HG02938 (cell line): ENCODE results near the gene KRTAP10-5.
"Not testable (repeated sequence)": the region's sequence is repeated elsewhere in the genome, so short reads cannot be mapped to it uniquely, and the experiment has no call there.

Source experiments
- ATAC-seq: cut with Tn5 transposase; IDR thresholded peaks from one replicate; pipeline ENCODE4 v1.9.1; 2021; ENCODE audit warnings: mild to moderate bottlenecking, moderate library complexity; ENCODE audit not compliant: unreplicated experiment

Gene KRTAP10-5, protein sequence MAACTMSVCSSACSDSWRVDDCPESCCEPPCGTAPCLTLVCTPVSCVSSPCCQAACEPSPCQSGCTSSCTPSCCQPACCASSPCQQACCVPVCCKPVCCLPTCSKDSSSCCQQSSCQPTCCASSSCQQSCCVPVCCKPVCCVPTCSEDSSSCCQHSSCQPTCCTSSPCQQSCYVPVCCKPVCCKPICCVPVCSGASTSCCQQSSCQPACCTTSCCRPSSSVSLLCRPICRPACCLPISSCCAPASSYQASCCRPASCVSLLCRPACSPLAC

DNA sequence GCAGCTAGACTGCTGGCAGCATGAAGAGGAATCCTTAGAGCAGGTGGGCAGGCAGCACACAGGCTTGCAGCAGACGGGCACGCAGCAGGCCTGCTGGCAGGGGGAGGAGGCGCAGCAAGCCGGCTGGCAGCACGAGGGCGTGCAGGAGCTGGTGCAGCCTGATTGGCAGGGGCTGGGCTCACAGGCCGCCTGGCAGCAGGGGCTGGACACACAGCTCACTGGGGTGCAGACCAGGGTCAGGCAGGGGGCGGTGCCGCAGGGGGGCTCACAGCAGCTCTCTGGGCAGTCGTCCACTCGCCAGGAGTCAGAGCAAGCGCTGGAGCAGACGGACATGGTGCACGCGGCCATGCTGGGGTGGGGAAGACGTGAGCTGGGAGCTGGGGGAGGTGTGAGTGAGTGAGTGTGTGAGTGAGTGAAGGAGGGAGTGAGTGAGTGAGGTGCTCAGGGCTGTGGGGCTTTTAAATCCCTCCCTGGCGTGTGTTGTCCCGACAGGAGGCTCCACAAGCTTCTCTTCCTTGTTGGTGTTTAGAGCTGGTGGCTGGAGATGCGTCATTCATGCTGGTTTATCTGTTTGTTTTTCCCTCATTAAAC is at the start of gene KRTAP10-5:
Gene KRTAP10-5 (minus strand): TSS at position 374 of the 591 bp plus-strand sequence. CDS start 26 bp downstream, at position 348.
- not testable (repeated sequence) for ATAC-seq

DNA sequence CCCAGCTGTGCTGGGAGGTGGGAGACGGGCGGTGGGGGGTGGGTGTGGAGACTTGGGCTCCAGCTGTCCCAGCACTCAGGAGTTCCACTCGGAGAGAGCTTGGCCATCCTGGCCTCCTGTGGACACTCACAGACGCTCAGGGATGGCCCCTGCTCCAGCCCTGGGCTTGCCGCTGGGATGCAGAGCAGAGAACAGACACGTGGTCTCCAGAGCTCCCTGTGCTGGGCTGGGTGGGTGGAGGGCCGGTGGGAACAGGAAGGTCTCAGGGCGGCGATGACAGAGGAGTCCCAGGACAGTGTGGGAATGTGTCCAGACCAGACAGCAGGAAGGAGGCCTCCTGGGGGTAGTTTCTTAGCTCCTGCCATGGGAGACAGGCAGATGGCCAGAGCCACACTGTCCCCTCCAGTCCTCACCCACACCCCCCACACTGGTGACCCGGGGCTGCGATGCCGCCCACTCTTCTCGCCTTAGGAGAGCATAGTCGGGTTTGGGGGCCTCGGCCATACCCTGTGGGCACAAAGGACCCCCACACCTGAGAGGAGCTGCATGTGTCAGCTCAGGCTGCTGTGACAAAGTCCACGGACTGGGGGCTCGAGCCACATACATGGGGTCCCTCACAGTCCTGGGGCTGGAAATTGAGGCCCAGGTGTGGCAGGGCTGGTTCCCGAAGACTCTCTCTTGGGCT is 48.4 kb upstream of the KRTAP10-5 start:
- ATAC-seq, result no peak

DNA sequence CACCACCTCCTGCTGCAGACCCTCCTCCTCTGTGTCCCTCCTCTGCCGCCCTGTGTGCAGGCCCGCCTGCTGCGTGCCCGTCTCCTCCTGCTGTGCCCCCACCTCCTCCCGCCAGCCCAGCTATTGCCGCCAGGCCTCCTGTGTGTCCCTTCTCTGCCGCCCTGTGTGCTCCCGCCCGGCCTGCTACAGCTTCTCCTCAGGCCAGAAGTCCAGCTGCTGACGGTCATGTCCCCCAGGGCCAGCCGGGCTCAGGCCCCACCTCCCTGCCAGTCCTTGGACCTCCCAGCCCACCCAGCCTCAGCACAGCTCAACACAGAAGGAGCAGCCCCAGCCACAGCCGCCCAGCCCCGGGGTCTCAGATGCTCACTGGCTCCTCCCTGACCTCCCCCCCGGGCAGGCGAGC is 47.4 kb upstream of the KRTAP10-5 start:
- not testable (repeated sequence) for ATAC-seq

DNA sequence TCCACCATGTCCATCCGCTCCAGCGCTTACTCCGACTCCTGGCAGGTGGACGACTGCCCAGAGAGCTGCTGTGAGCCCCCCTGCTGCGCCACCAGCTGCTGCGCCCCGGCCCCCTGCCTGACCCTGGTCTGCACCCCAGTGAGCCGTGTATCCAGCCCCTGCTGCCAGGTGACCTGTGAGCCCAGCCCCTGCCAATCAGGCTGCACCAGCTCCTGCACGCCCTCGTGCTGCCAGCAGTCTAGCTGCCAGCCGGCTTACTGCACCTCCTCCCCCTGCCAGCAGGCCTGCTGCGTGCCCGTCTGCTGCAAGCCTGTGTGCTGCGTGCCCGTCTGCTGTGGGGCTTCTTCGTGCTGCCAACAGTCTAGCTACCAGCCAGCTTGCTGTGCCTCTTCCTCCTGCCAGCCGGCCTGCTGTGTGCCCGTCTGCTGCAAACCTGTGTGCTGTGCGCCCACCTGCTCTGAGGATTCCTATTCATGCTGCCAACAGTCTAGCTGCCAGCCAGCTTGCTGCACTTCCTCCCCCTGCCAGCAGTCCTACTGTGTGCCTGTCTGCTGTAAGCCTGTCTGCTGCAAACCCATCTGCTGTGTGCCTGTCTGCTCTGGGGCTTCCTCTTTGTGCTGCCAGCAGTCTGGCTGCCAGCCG is 46.9 kb upstream of the KRTAP10-5 start:
- ATAC-seq, result not testable (repeated sequence)

DNA sequence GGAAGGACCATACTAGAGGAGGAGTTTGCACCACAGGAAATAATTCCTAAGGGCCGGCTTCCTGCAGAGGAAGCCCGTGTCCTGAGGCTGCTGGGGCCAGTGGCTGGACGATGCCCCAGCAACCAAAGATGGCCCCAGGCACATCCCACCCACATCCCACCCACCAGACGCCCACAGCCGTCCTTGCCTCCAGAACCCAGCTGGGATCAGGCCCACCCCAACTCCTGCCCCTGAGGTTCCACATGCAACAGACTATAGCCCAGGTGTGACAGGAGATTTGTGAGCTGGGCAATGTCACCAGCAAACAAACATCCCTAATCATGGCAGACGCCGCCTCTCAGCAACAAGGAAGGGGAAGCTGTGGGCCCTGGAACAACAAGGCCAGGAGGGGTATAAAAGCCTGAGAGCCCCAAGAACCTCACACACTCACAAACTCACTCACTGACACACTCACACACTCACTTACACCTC is 46.3 kb upstream of the KRTAP10-5 start, which contains the start of gene KRTAP10-9:
Gene KRTAP10-9 (plus strand): TSS at position 421 of the 471 bp plus-strand sequence. CDS start 79 bp downstream, outside the sequence.
- no peak for ATAC-seq

DNA sequence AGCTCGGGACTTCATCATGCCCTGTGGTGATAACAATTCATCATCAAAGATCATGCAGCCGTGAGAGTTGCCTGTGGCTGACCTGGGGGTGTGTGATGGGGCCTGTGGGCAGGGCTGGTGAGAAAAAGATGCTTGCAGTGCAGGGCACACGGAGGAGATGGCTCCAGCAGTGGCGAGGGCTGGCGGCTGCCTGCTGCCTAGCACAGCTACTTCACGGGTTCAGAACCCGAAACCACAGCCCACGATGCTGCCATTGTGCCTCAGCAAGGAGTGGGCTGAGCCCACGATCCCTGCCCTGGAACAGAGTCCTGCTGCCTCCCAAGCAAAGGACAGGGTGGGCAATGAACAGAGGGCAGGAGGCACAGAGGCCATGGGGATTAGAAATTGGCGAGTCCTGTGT is 45.9 kb upstream of the KRTAP10-5 start:
- ATAC-seq, result no peak

DNA sequence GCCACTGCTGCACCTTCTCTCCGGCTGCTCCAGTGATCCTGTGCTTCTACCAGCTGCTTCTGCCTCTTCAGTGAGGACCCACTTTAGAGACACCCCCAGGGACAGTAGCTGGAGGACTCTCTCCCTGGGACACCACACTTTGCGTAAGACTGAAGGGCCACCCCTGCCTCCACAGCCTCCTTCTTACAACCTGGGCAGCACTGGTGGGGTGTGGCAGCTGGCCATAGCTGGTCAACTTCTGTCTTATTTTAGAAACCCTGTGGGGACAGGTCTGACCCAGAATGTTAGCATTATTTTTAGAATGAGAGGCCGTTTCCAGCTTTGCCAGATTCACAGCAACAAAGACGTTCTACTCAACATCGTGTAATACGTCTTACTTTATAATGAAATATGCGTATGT is 45.4 kb upstream of the KRTAP10-5 start:
- no peak for ATAC-seq

DNA sequence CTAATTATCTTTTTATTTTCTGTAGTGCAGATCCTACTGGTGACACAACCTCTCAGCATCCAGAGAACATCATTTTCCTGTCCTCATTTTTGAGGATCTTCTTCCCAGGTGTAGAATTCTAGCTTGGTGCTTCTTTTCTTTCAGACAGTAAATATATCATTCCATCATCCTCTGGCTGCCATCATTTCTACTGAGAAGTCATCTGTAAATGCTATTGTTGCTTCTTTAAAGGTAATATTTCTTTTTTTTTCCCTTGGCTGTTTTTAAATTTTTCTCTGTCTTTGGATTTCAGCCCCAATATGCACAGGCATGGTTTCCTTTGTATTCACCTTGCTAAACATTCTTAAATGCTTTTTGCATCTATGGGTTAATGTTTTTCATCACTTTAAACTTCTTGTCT is 43.2 kb upstream of the KRTAP10-5 start:
- no peak for ATAC-seq

DNA sequence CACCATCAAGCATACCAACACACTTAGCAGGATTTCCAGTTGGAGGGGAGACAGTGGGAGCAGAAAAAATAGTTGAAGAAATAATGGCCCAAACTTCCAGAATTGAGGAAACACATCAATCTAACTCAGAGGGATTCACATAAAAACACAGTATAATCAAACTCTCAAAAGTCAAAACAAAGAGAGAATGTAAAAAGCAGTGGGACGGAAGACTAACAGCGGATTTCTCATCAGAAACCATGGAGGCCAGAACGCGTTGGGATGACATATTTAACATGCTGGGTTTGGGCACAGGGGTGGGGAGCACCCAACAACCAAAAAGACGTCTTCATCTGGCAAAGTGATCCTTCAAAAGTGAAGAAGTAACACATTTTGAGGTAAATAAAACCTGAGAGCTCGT is 39.5 kb upstream of the KRTAP10-5 start:
- no peak for ATAC-seq

DNA sequence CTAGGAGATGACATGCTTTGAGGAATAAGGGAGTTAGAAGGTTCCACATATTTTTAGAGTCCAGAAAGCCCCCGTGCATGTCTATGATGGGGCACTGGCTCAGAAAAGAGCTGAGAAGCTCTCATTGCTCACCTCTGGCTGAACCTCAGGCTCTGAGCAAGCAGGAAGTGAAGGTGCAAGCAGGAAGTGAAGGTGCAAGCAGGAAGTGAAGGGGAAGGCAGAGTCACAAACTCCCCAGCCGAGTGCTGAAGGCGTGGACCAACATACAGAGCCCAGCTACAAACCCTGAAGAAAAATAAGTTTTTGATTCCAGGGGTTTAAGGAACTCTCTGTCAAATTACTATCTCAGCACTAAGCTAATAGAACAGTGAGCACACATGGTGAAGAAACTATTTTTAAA is 38.5 kb upstream of the KRTAP10-5 start:
- ATAC-seq, result no peak

DNA sequence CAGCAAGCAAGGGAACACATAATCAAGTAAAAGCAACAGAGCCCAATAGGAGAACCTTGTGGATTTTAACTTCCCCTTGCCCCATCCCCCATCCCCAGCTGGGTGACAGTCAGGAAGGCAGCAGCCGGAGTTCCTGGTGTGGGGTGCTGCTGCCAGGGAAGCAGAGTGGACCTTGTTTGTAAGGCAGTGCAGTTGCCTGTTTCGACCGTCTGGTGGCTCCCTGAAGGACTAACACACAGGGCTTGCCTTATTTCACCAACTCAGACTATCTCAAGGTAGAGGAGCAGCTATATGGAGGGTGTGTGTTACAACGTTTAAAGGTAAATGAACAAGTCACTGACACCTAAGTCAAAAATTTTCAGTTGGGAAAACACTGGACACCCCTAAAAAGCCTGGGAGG is 38.1 kb upstream of the KRTAP10-5 start:
- no peak for ATAC-seq

DNA sequence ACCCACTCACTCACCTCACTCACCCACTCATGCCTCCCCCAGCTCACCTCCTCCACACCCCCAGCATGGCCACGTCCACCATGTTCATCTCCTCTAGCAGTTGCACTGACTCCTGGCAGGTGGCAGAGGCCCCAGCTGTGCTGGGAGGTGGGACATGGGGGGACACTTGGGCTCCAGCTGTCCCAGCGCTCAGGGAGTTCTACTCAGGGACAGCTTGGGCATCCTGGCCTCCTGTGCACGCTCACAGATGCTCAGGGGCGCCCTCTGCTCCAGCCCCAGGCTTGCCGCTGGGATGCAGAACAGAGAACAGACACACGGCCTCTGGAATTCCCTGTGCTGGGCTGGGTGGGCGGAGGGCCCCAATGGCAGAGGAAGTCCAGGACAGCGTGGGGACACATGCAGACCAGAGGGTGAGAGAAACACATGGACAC is 36.7 kb upstream of the KRTAP10-5 start:
- no peak for ATAC-seq

DNA sequence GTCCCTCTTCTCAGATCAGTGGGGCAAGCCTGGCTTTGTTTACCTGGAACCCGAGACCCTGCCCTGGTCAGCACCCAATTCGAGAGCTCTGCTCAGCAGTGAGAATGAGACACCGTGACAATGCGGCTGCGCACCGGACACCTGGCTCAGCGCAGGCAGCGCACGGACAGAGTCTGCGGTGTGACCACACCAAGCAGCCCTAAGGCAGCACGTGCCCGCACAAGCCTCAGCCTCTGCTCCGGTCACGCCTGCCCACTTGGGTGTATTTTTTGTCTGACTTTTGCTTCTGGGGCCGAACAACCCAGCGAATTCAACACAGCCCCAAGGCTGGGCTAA is 36.2 kb upstream of the KRTAP10-5 start:
- no peak for ATAC-seq

DNA sequence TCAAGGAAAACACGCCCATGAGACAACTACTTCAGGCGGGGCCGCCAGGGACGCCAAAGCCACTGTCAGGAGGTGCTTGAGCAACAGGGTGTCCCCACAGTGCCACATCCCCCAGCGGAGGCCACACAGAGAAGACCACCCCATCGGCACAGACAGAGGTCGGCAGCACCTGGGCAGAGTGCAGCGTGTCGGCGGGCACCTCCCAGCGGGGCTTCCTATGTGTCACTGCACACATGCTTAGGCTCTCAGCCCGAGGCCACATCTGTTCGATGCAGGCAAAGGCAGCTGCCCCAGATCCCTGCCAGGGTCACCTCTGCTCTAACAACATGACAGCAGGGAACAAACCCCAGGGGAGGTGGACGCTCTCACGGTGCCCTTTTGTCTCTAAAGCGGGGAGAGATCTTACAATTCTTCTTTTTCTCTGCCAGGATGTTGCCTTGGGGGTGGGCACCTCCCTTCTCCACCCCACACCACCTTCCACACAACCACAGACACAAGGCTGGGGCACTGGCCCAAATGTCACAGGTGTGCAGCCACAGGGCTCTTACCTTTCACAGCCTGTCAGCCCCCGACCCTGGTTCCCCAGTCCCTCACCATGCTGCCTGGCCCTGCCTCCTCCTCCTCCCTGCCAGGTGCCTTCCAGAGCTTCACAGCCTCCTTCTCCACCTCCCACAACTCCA is 35.6 kb upstream of the KRTAP10-5 start:
- ATAC-seq, result no peak

DNA sequence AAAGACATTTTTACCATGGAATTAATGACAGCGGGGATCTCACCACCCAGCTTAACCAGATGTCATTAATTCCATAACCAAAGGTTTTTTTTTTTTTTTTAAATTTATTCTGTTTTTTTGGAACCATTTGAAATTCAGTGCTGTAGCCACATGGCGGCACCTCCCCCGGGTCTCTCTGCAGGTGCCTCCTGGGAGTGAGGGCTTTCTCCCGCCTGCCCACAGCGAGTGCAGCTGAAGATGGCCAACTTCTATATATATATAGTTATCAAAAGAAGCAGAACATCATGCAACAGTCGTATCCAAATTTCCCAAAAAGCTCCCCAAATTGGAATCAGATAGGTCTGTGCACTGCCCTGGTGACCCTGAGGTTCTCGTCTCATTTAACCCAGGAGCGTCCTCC is 35.1 kb upstream of the KRTAP10-5 start:
- no peak for ATAC-seq

DNA sequence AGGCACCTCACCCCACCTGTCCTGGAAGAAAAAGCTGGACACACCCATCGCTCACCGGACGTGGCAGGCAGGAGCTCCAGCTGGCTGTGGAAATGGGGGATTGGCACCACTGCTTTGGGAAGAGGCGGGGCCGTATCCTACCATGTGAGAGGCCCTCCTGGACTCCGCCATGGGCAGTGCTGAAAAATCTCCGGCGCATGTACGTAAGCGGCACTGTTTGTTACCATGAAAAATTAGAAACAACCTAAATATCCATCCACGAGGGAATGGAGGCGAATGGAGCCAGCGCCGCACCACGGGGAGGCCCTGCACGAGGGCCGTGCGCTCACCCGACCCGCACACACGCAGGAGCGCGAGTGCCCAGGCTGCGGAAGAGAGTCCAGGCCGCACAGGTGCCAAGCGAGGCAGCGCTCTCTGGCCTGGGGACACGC is 34.6 kb upstream of the KRTAP10-5 start:
- ATAC-seq, result no peak

DNA sequence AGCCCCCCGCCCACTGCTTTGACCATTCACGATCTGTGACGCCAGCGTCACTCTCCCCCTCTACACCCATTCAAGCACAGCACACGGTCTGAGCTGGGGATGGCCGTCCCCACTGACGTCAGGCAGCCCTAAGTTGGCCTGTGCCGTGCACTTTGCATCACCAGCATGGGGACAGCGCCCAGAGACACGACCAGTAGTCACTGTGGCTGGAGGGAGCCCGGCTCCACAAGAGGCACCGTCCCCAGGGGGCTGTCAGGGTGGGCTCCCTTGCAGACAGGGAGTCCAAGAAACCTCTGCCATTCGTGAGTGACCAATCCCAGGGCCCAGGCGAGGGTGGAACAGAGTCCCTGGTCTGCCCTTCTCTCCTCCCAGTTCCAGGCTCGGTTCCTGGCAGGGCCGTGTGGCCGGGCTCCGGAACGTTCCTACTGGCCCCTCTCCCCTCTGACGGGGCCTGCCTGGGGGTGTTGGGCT is 33.8 kb upstream of the KRTAP10-5 start:
- ATAC-seq, result no peak

DNA sequence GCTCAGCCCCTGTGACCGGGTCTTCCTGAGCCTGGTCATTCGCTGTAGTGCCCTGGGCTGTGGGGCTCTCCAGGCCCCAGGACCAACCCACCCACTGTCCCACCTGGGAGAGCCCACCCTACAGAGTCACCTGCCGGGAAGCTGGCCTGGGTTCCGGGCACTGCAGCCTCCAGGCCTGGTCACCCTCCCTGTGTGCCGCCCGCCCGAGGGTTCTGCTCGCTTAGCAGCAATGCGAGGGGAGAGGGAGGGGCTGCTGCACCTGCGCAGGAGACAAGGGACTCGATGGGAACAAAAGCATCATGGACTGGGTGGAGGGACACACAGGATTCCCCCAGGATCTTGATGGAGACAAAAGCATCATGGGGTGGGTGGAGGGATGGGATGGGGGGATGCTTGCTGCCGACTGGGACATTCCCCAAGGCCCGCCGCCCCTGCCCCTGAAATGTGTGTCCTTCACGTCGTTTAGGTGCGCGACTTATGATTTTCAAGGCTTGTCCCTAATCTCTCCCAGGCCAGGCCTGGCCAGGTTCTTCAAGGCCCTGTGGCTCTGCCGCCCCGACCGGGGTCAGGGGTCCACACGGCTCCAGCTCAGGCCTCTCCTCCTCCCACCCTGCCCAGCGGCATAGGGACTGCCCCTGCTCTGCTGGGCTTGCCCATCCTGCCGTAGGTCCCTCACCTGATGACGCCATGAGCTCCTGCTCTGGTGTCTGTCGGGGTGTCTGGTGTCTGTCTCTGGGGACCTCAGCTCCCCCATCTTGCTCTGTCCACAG is 33.2 kb upstream of the KRTAP10-5 start:
- no peak for ATAC-seq

DNA sequence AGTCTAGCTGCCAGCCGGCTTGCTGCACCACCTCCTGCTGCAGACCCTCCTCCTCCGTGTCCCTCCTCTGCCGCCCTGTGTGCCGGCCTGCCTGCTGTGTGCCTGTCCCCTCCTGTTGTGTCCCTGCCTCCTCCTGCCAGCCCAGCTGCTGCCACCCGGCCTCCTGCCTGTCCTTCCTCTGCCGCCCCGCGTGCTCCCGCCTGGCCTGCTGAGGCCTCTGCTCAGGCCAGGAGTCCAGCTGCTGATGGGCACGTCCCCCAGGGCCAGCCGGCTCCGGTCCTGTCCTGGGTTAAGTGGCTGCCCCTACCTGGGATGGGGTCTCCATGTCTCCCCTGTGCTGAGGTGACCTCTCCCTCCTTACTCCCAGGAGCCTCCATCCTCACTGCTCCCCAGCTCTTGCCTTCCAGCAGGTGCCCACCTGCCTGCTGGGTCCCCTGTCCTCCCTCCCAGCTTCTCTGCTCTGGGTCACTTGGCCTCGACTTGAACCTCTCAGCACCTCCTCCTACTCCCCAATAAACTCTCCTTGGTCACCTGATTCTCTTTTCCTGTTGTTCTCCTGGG is 32.3 kb upstream of the KRTAP10-5 start:
- ATAC-seq, result no peak

DNA sequence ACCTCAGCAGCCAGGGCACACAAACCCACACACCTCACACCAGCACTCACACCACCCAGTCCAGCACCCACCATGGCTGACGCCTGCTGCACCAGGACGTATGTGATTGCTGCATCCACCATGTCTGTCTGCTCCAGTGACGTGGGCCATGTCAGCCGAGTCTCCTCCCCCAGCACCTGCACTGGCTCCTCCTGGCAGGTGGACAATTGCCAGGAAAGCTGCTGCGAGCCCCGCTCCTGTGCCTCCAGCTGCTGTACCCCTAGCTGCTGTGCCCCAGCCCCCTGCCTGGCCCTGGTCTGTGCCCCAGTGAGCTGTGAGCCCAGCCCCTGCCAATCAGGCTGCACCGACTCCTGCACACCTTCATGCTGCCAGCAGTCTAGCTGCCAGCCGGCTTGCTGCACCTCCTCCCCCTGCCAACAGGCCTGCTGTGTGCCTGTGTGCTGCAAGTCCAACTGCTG is 31.7 kb upstream of the KRTAP10-5 start, which contains the start of gene KRTAP10-8:
Gene KRTAP10-8 (plus strand): TSS at position 51 of the 458 bp plus-strand sequence. CDS start 22 bp downstream, at position 73.
- no peak for ATAC-seq
